ENCODE results near the gene VKORC1L1.
"Not testable (repeated sequence)": the region's sequence is repeated elsewhere in the genome, so short reads cannot be mapped to it uniquely, and the experiment has no call there.

Gene VKORC1L1

GRCh38 chr7:65885533-65885932 lies 12.7 kb downstream of the VKORC1L1 start:
- not testable (repeated sequence) for DNase-seq (ENCODE audit: low spot score)

- not testable (repeated sequence) for DNase-seq (ENCODE audit: low spot score)
Observed at GRCh38 chr7:65888434-65889156, 15.7 kb downstream of the VKORC1L1 start.

- DNase-seq (ENCODE audit: low spot score): not testable (repeated sequence)
Observed at GRCh38 chr7:65889722-65890121, 16.8 kb downstream of the VKORC1L1 start.

- no peak for DNase-seq (ENCODE audit: low spot score)
Observed at GRCh38 chr7:65892161-65892560, 19.3 kb downstream of the VKORC1L1 start.

- DNase-seq (ENCODE audit: low spot score): no peak
Observed at GRCh38 chr7:65892835-65893234, 20.0 kb downstream of the VKORC1L1 start.

- DNase-seq (ENCODE audit: low spot score): no peak
Observed at GRCh38 chr7:65896279-65896870, 23.5 kb downstream of the VKORC1L1 start.

GRCh38 chr7:65897289-65897688 lies 24.4 kb downstream of the VKORC1L1 start:
- not testable (repeated sequence) for DNase-seq (ENCODE audit: low spot score)

- DNase-seq (ENCODE audit: low spot score): not testable (repeated sequence)
Observed at GRCh38 chr7:65898677-65899447, 26.0 kb downstream of the VKORC1L1 start.

- no peak for DNase-seq (ENCODE audit: low spot score)
Observed at GRCh38 chr7:65902306-65902705, 29.4 kb downstream of the VKORC1L1 start.

GRCh38 chr7:65907501-65908198 lies 34.8 kb downstream of the VKORC1L1 start:
- DNase-seq (ENCODE audit: low spot score): no peak

GRCh38 chr7:65910237-65910636 lies 37.4 kb downstream of the VKORC1L1 start:
- no peak for DNase-seq (ENCODE audit: low spot score)

- no peak for DNase-seq (ENCODE audit: low spot score)
Observed at GRCh38 chr7:65912237-65912636, 39.4 kb downstream of the VKORC1L1 start.

- no peak for DNase-seq (ENCODE audit: low spot score)
Observed at GRCh38 chr7:65915921-65916657, 43.2 kb downstream of the VKORC1L1 start.

- no peak for DNase-seq (ENCODE audit: low spot score)
Observed at GRCh38 chr7:65923316-65923715, 50.4 kb downstream of the VKORC1L1 start.

- no peak for DNase-seq (ENCODE audit: low spot score)
Observed at GRCh38 chr7:65924193-65924592, 51.3 kb downstream of the VKORC1L1 start.

- no peak for DNase-seq (ENCODE audit: low spot score)
Observed at GRCh38 chr7:65925040-65925439, 52.2 kb downstream of the VKORC1L1 start.

GRCh38 chr7:65926588-65926987 lies 53.7 kb downstream of the VKORC1L1 start:
- no peak for DNase-seq (ENCODE audit: low spot score)

- no peak for DNase-seq (ENCODE audit: low spot score)
Observed at GRCh38 chr7:65927489-65928448, 54.9 kb downstream of the VKORC1L1 start.

- DNase-seq (ENCODE audit: low spot score): no peak
Observed at GRCh38 chr7:65931685-65932084, 58.8 kb downstream of the VKORC1L1 start.

- no peak for DNase-seq (ENCODE audit: low spot score)
Observed at GRCh38 chr7:65937296-65937695, 64.4 kb downstream of the VKORC1L1 start.
